Left lobe of liver (tissue), 2 donors: ENCODE data around the gene CCL8. TPM values are rescaled to one million over a fixed set of nuclear protein-coding genes. Genes with fewer than 3 reads are reported as not detected.

Source experiments
- ATAC-seq: fragments of 200-7000 bp; cut with Tn5 transposase; one replicate; pipeline ENCODE4 v1.9.1; 2020; ENCODE audit warnings: mild to moderate bottlenecking, moderate library complexity
- DNase-seq: peaks from one replicate; pipeline ENCODE4 v3.0.0-alpha.2; 2020; ENCODE audit warnings: low spot score
- total RNA-seq: library from RNA; stranded (reverse); gene quantifications from one replicate; pipeline ENCODE4 v1.2.1, GENCODE V29; 2021
- donor health status: DM: no; HTN: no; CAD: no; lungs with moderate emphysema.
- donor health status: DM: no; HTN: yes; CAD: no.

Gene CCL8
- total RNA-seq, 1 donor from 2014 or later = not detected

GRCh38 chr17:34366529-34367107 is 47.4 kb downstream of the CCL8 start:
- no peak for ATAC-seq

DNA sequence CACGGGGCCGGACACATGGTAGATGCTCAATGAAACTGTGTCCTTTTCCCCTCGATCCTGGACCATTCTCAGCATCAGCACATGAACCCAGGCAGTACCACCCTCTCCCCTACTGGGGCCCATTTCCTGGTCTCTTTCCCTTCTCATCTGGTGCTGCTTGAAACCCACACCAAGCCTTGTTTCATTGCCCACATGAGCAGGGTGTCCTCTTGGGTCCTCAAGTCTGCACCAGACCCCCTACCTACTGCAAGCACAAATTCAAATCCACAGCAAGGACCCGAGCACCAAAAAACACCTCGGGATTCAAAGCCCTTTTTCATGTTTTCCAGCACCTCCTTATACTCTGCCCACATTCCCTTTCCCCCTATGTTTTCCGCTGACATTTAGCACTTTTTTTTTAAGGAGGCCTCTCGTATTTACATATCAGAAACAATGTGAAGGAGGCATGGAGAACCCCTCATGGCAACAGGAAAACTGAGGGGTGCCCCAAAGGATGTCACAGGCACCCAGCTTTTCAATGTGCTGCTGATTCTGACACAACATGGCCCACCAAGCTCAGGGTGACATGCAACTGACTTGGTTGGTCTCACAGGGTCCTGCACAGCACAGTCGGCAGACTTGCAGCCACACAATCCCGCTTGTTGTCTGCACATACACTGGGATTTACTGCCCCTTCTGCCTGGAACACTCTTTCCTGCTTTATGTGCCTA is 48.4 kb downstream of the CCL8 start:
- ATAC-seq = no peak

More at GRCh38 chr17:34366529-34367107, 47.4 kb downstream of the CCL8 start:
- DNase-seq = no peak

GRCh38 chr17:34368196-34368945 is 49.1 kb downstream of the CCL8 start:
- no peak for DNase-seq
- ATAC-seq = peak; percentile 66

More for the DNA sequence above, 48.4 kb downstream of the CCL8 start:
- no peak for DNase-seq

GRCh38 chr17:34368946-34369500 is 49.8 kb downstream of the CCL8 start:
- DNase-seq (peak; percentile 70), ATAC-seq (peak; percentile 85)

- DNase-seq = no peak
These were observed 50.3 kb downstream of the CCL8 start for GRCh38 chr17:34369571-34369970.

GRCh38 chr17:34370376-34370996 is 51.3 kb downstream of the CCL8 start:
- DNase-seq (no peak), ATAC-seq (no peak)

More at GRCh38 chr17:34369571-34369970, 50.3 kb downstream of the CCL8 start:
- ATAC-seq = no peak

DNA sequence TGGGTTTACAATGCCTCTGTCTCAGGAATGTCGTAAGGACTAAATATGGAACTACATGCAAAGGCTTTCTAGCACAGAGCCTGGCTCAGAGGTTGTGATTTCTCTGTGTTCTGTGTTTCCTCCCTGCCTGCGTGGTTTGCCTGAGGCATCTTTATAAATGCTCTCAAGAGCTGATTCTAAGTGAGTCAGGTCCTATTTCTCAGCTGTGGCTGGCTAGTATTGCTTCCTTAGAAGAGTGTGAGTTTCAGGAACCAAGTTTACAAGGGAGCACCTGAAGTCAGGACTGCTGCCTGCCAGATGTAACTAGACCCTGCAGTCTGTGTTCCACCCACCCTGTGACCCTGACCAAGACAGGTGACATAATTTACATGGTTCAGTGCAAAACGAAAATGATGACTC is 51.8 kb downstream of the CCL8 start:
- DNase-seq (no peak), ATAC-seq (no peak)

Other genes with a start within 250 kb of the CCL8 start
- 0.91 TPM for gene CCL2, start 64.2 kb upstream of the CCL8 start, total RNA-seq
- gene CCL7, start 49.2 kb upstream of the CCL8 start, total RNA-seq = not detected
- gene CCL11, start 33.7 kb upstream of the CCL8 start, total RNA-seq = not detected
- not detected for gene CCL13, start 37.0 kb downstream of the CCL8 start, total RNA-seq
- gene CCL1, start 43.8 kb downstream of the CCL8 start, total RNA-seq = not detected